GM12878 (cell line): ENCODE measurements around the gene KDM3B. TPM values are rescaled to one million over a fixed set of nuclear protein-coding genes. Genes with fewer than 3 reads are reported as not detected.

Experiments
- ATAC-seq: fragments of 200-7000 bp; cut with Tn5 transposase; 3 replicates; pipeline ENCODE4 v1.9.1; 2020; ENCODE audit warnings: mild to moderate bottlenecking, moderate library complexity
- BruUV-seq: library from RNA; stranded (reverse); fragments of 400-500 nt; replicated peaks from 2 replicates; lab custom pipeline; 2021; lab: Mats Ljungman, UMichigan
- CTCF ChIA-PET: fragments of 300-600 bp; sonication (Branson Sonifier 250); formaldehyde crosslinking; extraction: SDS; loops from one replicate; lab custom pipeline; 2021; ENCODE audit warnings: inconsistent platforms; lab: Yijun Ruan, JAX
- POLR2A ChIA-PET: fragments of 350-600 bp; formaldehyde crosslinking; extraction: SDS; loops from one replicate; lab custom pipeline; 2021; ENCODE audit warnings: inconsistent platforms; lab: Charles Lee
- RAD21 ChIA-PET: fragments of 300-600 bp; sonication (Branson Sonifier 250); formaldehyde crosslinking; loops from one replicate; lab custom pipeline; 2023; ENCODE audit warnings: antibody characterized with exemption; ENCODE audit not compliant: unreplicated experiment; lab: Charles Lee
- SMC1A ChIA-PET: fragments of 300-600 bp; sonication (Branson Sonifier 250); formaldehyde crosslinking; loops from one replicate; lab custom pipeline; 2023; ENCODE audit not compliant: unreplicated experiment, uncharacterized antibody; lab: Charles Lee
- DNase-seq: peaks from one replicate; pipeline ENCODE4 v3.0.0-alpha.2; 2011; ENCODE audit warnings: low read depth, low spot score
- FAIRE-seq: peaks from 3 replicates; lab custom pipeline; 2011; peaks lifted over from hg19 to GRCh38; lab: Jason Lieb, UNC
- H2AFZ ChIP-seq: 2 replicates; pipeline ENCODE4 v1.6.0; 2011; ENCODE audit warnings: low read depth, low read length, control low read depth; ENCODE audit not compliant: control insufficient read depth
- H3K27ac ChIP-seq: 2 replicates; pipeline ENCODE4 v1.5.1; 2011; ENCODE audit warnings: control low read depth; ENCODE audit not compliant: control insufficient read depth, insufficient read depth
- H3K27me3 ChIP-seq, 2 experiments: replicated peaks in 1 of 2; 2 replicates each; pipeline versions ENCODE4 v1.6.0 to v1.6.1; 2011; ENCODE audit warnings: low read length in 1 of 2; ENCODE audit not compliant: control insufficient read depth in 2 of 2, insufficient read depth in 2 of 2
- H3K36me3 ChIP-seq, 2 experiments: 2 replicates each; pipeline ENCODE4 v1.5.1; 2011; ENCODE audit warnings: low read length in 1 of 2; ENCODE audit not compliant: control insufficient read depth in 2 of 2, insufficient read depth in 2 of 2
- H3K4me1 ChIP-seq: 2 replicates; pipeline ENCODE4 v1.6.1; 2011; ENCODE audit warnings: mild to moderate bottlenecking, low read length, moderate library complexity, mixed read lengths; ENCODE audit not compliant: control insufficient read depth, insufficient read depth
- H3K4me2 ChIP-seq: 2 replicates; pipeline ENCODE4 v1.6.0; 2011; ENCODE audit warnings: control low read depth; ENCODE audit not compliant: control insufficient read depth, insufficient read depth
- H3K4me3 ChIP-seq: fragments of 200-600 bp; sonication (generic); 2 replicates; pipeline ENCODE4 v1.5.1; 2016
- H3K79me2 ChIP-seq: 2 replicates; pipeline ENCODE4 v1.6.0; 2011; ENCODE audit warnings: low read length; ENCODE audit not compliant: control insufficient read depth, insufficient read depth
- H3K9ac ChIP-seq: 2 replicates; pipeline ENCODE4 v1.8.0; 2011; ENCODE audit warnings: low read length, control low read depth, mixed read lengths; ENCODE audit not compliant: control insufficient read depth, insufficient read depth
- H3K9me3 ChIP-seq: replicated peaks from 3 replicates; pipeline ENCODE4 v1.5.1; 2011; ENCODE audit warnings: mild to moderate bottlenecking, low read length; ENCODE audit not compliant: control insufficient read depth, insufficient read depth
- H4K20me1 ChIP-seq: 2 replicates; pipeline ENCODE4 v1.6.0; 2011; ENCODE audit not compliant: control insufficient read depth, insufficient read depth
- ATF7 ChIP-seq: fragments of 450-650 bp; IDR thresholded peaks from 2 replicates; pipeline ENCODE4 v1.6.1; 2016; ENCODE audit warnings: low read depth, mild to moderate bottlenecking
- CBX5 ChIP-seq: sonication (generic); IDR thresholded peaks from 2 replicates; pipeline ENCODE4 v1.6.1; 2016; ENCODE audit warnings: low read depth, moderate library complexity, mild to moderate bottlenecking, inconsistent platforms
- CREM ChIP-seq: IDR thresholded peaks from 2 replicates; pipeline ENCODE4 v1.6.1; 2014; ENCODE audit warnings: antibody characterized with exemption, low read depth
- HDAC2 ChIP-seq: fragments of 200-600 bp; sonication (generic); IDR thresholded peaks from 2 replicates; pipeline ENCODE4 v1.6.1; 2017
- HDGF ChIP-seq: fragments of 450-650 bp; IDR thresholded peaks from 2 replicates; pipeline ENCODE4 v1.6.1; 2016; ENCODE audit warnings: antibody characterized with exemption
- JUNB ChIP-seq: IDR thresholded peaks from 2 replicates; pipeline ENCODE4 v1.6.1; 2016; ENCODE audit warnings: antibody characterized with exemption, mild to moderate bottlenecking
- MYB ChIP-seq: fragments of 150-350 bp; IDR thresholded peaks from 2 replicates; pipeline ENCODE4 v1.6.1; 2014; ENCODE audit warnings: mild to moderate bottlenecking, low read depth, low read length, borderline replicate concordance
- PML ChIP-seq: IDR thresholded peaks from 2 replicates; pipeline ENCODE4 v1.6.1; 2012; ENCODE audit warnings: low read length, inconsistent platforms
- RCOR1 ChIP-seq: conservative IDR thresholded peaks from 2 replicates; pipeline ENCODE4 v1.6.1; 2012; ENCODE audit warnings: low read depth, low read length, improper control_type of control experiment
- SP1 ChIP-seq: IDR thresholded peaks from one replicate; pipeline ENCODE4 v1.6.1; 2011; ENCODE audit warnings: low read depth, low read length
- ZBED1 ChIP-seq: IDR thresholded peaks from 2 replicates; pipeline ENCODE4 v1.6.1; 2016; ENCODE audit warnings: borderline replicate concordance
- ZNF384 ChIP-seq: IDR thresholded peaks from 2 replicates; pipeline ENCODE4 v1.6.1; 2012; ENCODE audit warnings: low read depth, mild to moderate bottlenecking, low read length, improper control_type of control experiment, borderline replicate concordance
- WGBS: methylation state at CpG from one replicate; pipeline ENCODE4 v1.1.6; 2016; ENCODE audit warnings: low lambda C conversion rate; ENCODE audit not compliant: insufficient replicate concordance, insufficient coverage; ENCODE audit errors: missing lambda C conversion rate; 5-methylcytosine and 5-hydroxymethylcytosine counted together
- in situ Hi-C: fragments of 300-500 bp; cut with MboI; formaldehyde crosslinking; loops from 9 replicates; pipeline ENCODE4 v1.14.3; 2018; ENCODE audit warnings: mixed read lengths
- intact Hi-C: fragments of 100-400 bp; cut with micrococcal nuclease; formaldehyde crosslinking; loops from one replicate; pipeline ENCODE4 v1.14.2; 2022; ENCODE audit not compliant: unreplicated experiment
- polyA plus RNA-seq, 11 experiments: library from polyadenylated mRNA; depleted of rRNA in 4 of 11; unstranded in 6 of 11; stranded (reverse) in 5 of 11; fragments of >200 nt; fragmentation: Nextera tagmentation in 4 of 11; fragmentation: Illumina TruSeq in 1 of 11; extraction: Ambion mirVana in 4 of 11; extraction: Trizol in 1 of 11; gene quantifications; 1 replicate in 1 of 11; 2 replicates in 10 of 11; pipeline versions ENCODE4 v1.2.1 to v1.2.3, GENCODE V29; 2011 to 2016; ENCODE audit warnings: inconsistent platforms in 2 of 11, missing spikeins in 2 of 11, low read depth in 1 of 11
- total RNA-seq, 4 experiments: library from RNA; depleted of rRNA in 3 of 4; stranded (reverse); fragments of >200 nt in 3 of 4; fragmentation: Illumina TruSeq in 1 of 4; extraction: Trizol in 1 of 4; gene quantifications; 2 replicates each; pipeline versions ENCODE4 v1.2.1 to v1.2.3, GENCODE V29; 2013 to 2021
- TF ChIP-seq, protein P1 (sequence below): fragments of 450-650 bp; IDR thresholded peaks from 2 replicates; pipeline ENCODE4 v1.6.1; 2017; ENCODE audit warnings: antibody characterized with exemption, mild to moderate bottlenecking, moderate library complexity

The KDM3B gene
- total and polyA plus RNA-seq, 10 of the 15 experiments (the other 5 are each of a cell fraction or from before 2014, with no cell fraction given) = 8.5 to 45.7 (median 29.0) TPM

DNA sequence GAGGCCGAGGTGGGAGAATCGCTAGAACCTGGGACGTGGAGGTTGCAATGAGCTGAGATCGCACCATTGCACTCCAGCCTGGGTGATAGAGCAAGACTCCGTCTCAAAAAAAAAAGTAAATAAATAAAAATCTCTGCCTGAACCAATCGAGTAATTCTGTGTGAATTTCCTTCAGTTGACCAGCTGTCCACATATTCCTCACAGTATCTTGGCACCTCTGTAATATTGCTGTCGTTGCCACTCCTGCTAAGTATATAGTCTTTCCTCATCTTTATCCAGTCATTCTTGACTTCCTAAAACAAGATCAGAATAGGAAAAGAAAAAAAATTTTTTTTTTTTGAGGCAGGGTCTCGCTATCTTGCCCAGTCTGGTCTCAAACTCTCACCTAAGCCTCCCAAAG lies 29.9 kb downstream of the KDM3B start:
- no peak for FAIRE-seq
- intact Hi-C loops = no loop called here
- peaks cover 7 to 31% of the 10 kb centered on the region in 2 experiments for H3K36me3 ChIP-seq

More for the DNA sequence above, 29.9 kb downstream of the KDM3B start:
- ChIA-PET RAD21 (no interaction called here), SMC1A (no interaction called here), CTCF (interaction anchor here (1.1 kb wide), 1 partner anchor 12 kb away, joined by 3 read pairs; no protein-coding TSS in a partner anchor), POLR2A (interaction anchor here (0.7 kb wide), 1 partner anchor 1578 kb away, joined by 3 read pairs; no protein-coding TSS in a partner anchor)
- TF ChIP-seq ZBED1 (no peak), RCOR1 (no peak), HDAC2 (no peak), JUNB (no peak), ATF7 (no peak), SP1 (no peak), HDGF (no peak), CREM (no peak), MYB (no peak), CBX5 (no peak), PML (no peak), ZNF384 (no peak)
- TF ChIP-seq, protein P1, sequence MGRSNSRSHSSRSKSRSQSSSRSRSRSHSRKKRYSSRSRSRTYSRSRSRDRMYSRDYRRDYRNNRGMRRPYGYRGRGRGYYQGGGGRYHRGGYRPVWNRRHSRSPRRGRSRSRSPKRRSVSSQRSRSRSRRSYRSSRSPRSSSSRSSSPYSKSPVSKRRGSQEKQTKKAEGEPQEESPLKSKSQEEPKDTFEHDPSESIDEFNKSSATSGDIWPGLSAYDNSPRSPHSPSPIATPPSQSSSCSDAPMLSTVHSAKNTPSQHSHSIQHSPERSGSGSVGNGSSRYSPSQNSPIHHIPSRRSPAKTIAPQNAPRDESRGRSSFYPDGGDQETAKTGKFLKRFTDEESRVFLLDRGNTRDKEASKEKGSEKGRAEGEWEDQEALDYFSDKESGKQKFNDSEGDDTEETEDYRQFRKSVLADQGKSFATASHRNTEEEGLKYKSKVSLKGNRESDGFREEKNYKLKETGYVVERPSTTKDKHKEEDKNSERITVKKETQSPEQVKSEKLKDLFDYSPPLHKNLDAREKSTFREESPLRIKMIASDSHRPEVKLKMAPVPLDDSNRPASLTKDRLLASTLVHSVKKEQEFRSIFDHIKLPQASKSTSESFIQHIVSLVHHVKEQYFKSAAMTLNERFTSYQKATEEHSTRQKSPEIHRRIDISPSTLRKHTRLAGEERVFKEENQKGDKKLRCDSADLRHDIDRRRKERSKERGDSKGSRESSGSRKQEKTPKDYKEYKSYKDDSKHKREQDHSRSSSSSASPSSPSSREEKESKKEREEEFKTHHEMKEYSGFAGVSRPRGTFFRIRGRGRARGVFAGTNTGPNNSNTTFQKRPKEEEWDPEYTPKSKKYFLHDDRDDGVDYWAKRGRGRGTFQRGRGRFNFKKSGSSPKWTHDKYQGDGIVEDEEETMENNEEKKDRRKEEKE = no peak
- H2AFZ ChIP-seq = no peak overlapping the region
- H3K9me3 ChIP-seq = no peaks in the 10 kb centered on the region
- no peaks in the 10 kb centered on the region for H3K79me2 ChIP-seq
- no peaks in the 10 kb centered on the region for H3K4me1 ChIP-seq
- no TSS peak for BruUV-seq
- H3K27me3 ChIP-seq = no peaks in the 10 kb centered on the region
- H3K27ac ChIP-seq = no peak overlapping the region
- no peak for ATAC-seq
- H4K20me1 ChIP-seq = no peaks in the 10 kb centered on the region
- H3K4me2 ChIP-seq = no peak overlapping the region
- no peak for DNase-seq
- in situ Hi-C loops = no loop called here
- WGBS = 96% methylated on average over 8 of the region's 8 CpGs
- H3K4me3 ChIP-seq = no peak overlapping the region
- H3K9ac ChIP-seq = no peak overlapping the region
